Ascending aorta (tissue), 2 donors: ENCODE results near the gene AACS. TPM values are rescaled to one million over a fixed set of nuclear protein-coding genes. Genes with fewer than 3 reads are reported as not detected.

Experiments used
- DNase-seq, 2 donors: peaks; one replicate each; pipeline ENCODE4 v3.0.0-alpha.2; 2019; ENCODE audit warnings: low spot score in 2 of 2
- H3K27ac ChIP-seq, 2 donors: fragments of 200-600 bp; sonication (generic); one replicate each; pipeline ENCODE4 v1.5.1; 2016 to 2017; ENCODE audit warnings: mild to moderate bottlenecking in 1 of 2
- H3K27me3 ChIP-seq: fragments of 200-600 bp; sonication (generic); one replicate; pipeline ENCODE4 v1.5.1; 2017
- H3K36me3 ChIP-seq, 2 donors: fragments of 200-600 bp; sonication (generic); one replicate each; pipeline ENCODE4 v1.5.1; 2016
- H3K4me1 ChIP-seq, 2 donors: fragments of 200-600 bp; sonication (generic); one replicate each; pipeline ENCODE4 v1.5.1; 2016 to 2017; ENCODE audit warnings: mild to moderate bottlenecking in 1 of 2
- H3K4me3 ChIP-seq, 2 donors: fragments of 200-600 bp; sonication (generic); one replicate each; pipeline ENCODE4 v1.5.1; 2016 to 2017; ENCODE audit warnings: mild to moderate bottlenecking in 1 of 2
- H3K9me3 ChIP-seq, 2 donors: fragments of 200-600 bp; sonication (generic); one replicate each; pipeline ENCODE4 v1.5.1; 2016
- CTCF ChIP-seq, 3 experiments: fragments of 200-600 bp in 2 of 3; fragments of 450-650 bp in 1 of 3; sonication (generic) in 2 of 3; IDR thresholded peaks; one replicate each; pipeline ENCODE4 v1.5.1; 2016 to 2019; ENCODE audit warnings: antibody characterized with exemption in 3 of 3, mild to moderate bottlenecking in 1 of 3, moderate library complexity in 1 of 3
- intact Hi-C: fragments of 100-400 bp; cut with DNase I; formaldehyde crosslinking; loops from one replicate; pipeline ENCODE4 v1.15.1; 2023
- total RNA-seq: library from RNA; depleted of rRNA; stranded (reverse); fragments of >200 nt; gene quantifications from one replicate; pipeline ENCODE4 v1.1.0, GENCODE V29; 2016

AACS gene
- total RNA-seq, 1 donor from 2014 or later, result 7.0 TPM

- no peak for TF ChIP-seq CTCF (IDR thresholded peaks at IDR 0.05)
- Histone ChIP-seq H3K9me3 (no peaks in the 10 kb centered on the region), H3K27me3 (no peaks in the 10 kb centered on the region), H3K4me3 (no peak overlapping the region), H3K27ac (no peak overlapping the region), H3K4me1 (no peaks in the 10 kb centered on the region), H3K36me3 (no peaks in the 10 kb centered on the region)
- intact Hi-C loops, result no loop called here
- DNase-seq, result no peak
Observed at GRCh38 chr12:125050446-125050845, 14.8 kb upstream of the AACS start.

- Histone ChIP-seq H3K36me3 (no peaks in the 10 kb centered on the region), H3K27ac (no peak overlapping the region), H3K4me1 (no peaks in the 10 kb centered on the region), H3K9me3 (no peaks in the 10 kb centered on the region), H3K27me3 (no peaks in the 10 kb centered on the region), H3K4me3 (no peak overlapping the region)
- no peak for TF ChIP-seq CTCF (IDR thresholded peaks at IDR 0.05)
- intact Hi-C loops, result no loop called here
- no peak for DNase-seq
Observed at GRCh38 chr12:125050868-125051267, 14.4 kb upstream of the AACS start.

- no peak for DNase-seq
- H3K4me3 ChIP-seq, result no peak overlapping the region
- H3K4me1 ChIP-seq, result no peaks in the 10 kb centered on the region
- intact Hi-C loops, result no loop called here
- H3K36me3 ChIP-seq, result no peaks in the 10 kb centered on the region
- TF ChIP-seq CTCF (IDR thresholded peaks at IDR 0.05), result no peak
- H3K27me3 ChIP-seq, result no peaks in the 10 kb centered on the region
- no peak overlapping the region for H3K27ac ChIP-seq
- no peaks in the 10 kb centered on the region for H3K9me3 ChIP-seq
Observed at GRCh38 chr12:125053821-125054220, 11.4 kb upstream of the AACS start.

GRCh38 chr12:125055591-125055990 lies 9.6 kb upstream of the AACS start:
- H3K27ac ChIP-seq, result no peak overlapping the region
- H3K4me3 ChIP-seq, result no peak overlapping the region
- no peak for DNase-seq
- no peaks in the 10 kb centered on the region for H3K9me3 ChIP-seq
- H3K36me3 ChIP-seq, result no peaks in the 10 kb centered on the region
- intact Hi-C loops, result no loop called here
- TF ChIP-seq CTCF (IDR thresholded peaks at IDR 0.05), result no peak
- no peaks in the 10 kb centered on the region for H3K27me3 ChIP-seq
- H3K4me1 ChIP-seq, result no peaks in the 10 kb centered on the region

GRCh38 chr12:125056306-125056705 lies 8.9 kb upstream of the AACS start:
- Histone ChIP-seq H3K36me3 (no peaks in the 10 kb centered on the region), H3K4me1 (no peaks in the 10 kb centered on the region), H3K9me3 (no peaks in the 10 kb centered on the region), H3K4me3 (no peak overlapping the region), H3K27ac (no peak overlapping the region), H3K27me3 (no peaks in the 10 kb centered on the region)
- intact Hi-C loops, result no loop called here
- no peak for DNase-seq
- no peak for TF ChIP-seq CTCF (IDR thresholded peaks at IDR 0.05)

GRCh38 chr12:125057708-125058107 lies 7.5 kb upstream of the AACS start:
- no peak overlapping the region for H3K4me3 ChIP-seq
- no peaks in the 10 kb centered on the region for H3K9me3 ChIP-seq
- intact Hi-C loops, result no loop called here
- no peak for TF ChIP-seq CTCF (IDR thresholded peaks at IDR 0.05)
- no peak for DNase-seq
- H3K27ac ChIP-seq, result no peak overlapping the region
- no peaks in the 10 kb centered on the region for H3K27me3 ChIP-seq
- no peaks in the 10 kb centered on the region for H3K36me3 ChIP-seq
- no peaks in the 10 kb centered on the region for H3K4me1 ChIP-seq
